G401 (cell line): ENCODE measurements around the gene UTP25. TPM values are rescaled to one million over a fixed set of nuclear protein-coding genes. Genes with fewer than 3 reads are reported as not detected.

ENCODE experiments used
- DNase-seq: peaks from one replicate; pipeline ENCODE4 v3.0.0-alpha.2; 2015; ENCODE audit warnings: low spot score
- in situ Hi-C: cut with HindIII; loops from 2 replicates; pipeline ENCODE4 v1.10.0; 2016; ENCODE audit warnings: low sequenced_read_pairs, mixed read lengths
- total RNA-seq: library from RNA; depleted of rRNA; stranded (reverse); fragments of >200 nt; shearing (Covaris generic); gene quantifications from 2 replicates; pipeline ENCODE4 v1.2.3, GENCODE V29; 2014

Gene UTP25
- total RNA-seq, 1 experiment from 2014 or later, result 13.5 TPM

- no peak for DNase-seq
- in situ Hi-C loops, result no loop called here
These were observed 24.2 kb upstream of the UTP25 start for GRCh38 chr1:209803568-209803967.

- DNase-seq, result no peak
- in situ Hi-C loops, result no loop called here
These were observed 22.4 kb upstream of the UTP25 start for GRCh38 chr1:209805341-209805781.

- in situ Hi-C loops, result no loop called here
- DNase-seq, result peak; percentile 74
These were observed 21.7 kb upstream of the UTP25 start, which contains the start of gene IRF6 for GRCh38 chr1:209805875-209806760. IRF6 (minus strand) TSS chr1:209806142; CDS start chr1:209801413, 4,729 bp downstream.

GRCh38 chr1:209807509-209807908, 20.3 kb upstream of the UTP25 start:
- in situ Hi-C loops, result no loop called here
- DNase-seq, result no peak

GRCh38 chr1:209808059-209808581, 19.7 kb upstream of the UTP25 start:
- DNase-seq, result no peak
- in situ Hi-C loops, result no loop called here

- in situ Hi-C loops, result no loop called here
- no peak for DNase-seq
These were observed 18.2 kb upstream of the UTP25 start for GRCh38 chr1:209809611-209810010.

GRCh38 chr1:209810783-209811182, 17.0 kb upstream of the UTP25 start:
- in situ Hi-C loops, result no loop called here
- no peak for DNase-seq

GRCh38 chr1:209813902-209814301, 13.9 kb upstream of the UTP25 start:
- in situ Hi-C loops, result no loop called here
- DNase-seq, result no peak

GRCh38 chr1:209815490-209815889, 12.3 kb upstream of the UTP25 start:
- in situ Hi-C loops, result no loop called here
- DNase-seq, result no peak

GRCh38 chr1:209815931-209816341, 11.8 kb upstream of the UTP25 start:
- no peak for DNase-seq
- in situ Hi-C loops, result no loop called here

GRCh38 chr1:209816923-209817322, 10.8 kb upstream of the UTP25 start:
- no peak for DNase-seq
- in situ Hi-C loops, result no loop called here

GRCh38 chr1:209817691-209818090, 10.1 kb upstream of the UTP25 start:
- no peak for DNase-seq
- in situ Hi-C loops, result no loop called here

- in situ Hi-C loops, result no loop called here
- DNase-seq, result no peak
These were observed 8.7 kb upstream of the UTP25 start for GRCh38 chr1:209819058-209819457.

- in situ Hi-C loops, result no loop called here
- DNase-seq, result no peak
These were observed 6.8 kb upstream of the UTP25 start for GRCh38 chr1:209820986-209821385.

GRCh38 chr1:209822706-209823105, 5.1 kb upstream of the UTP25 start:
- in situ Hi-C loops, result no loop called here
- no peak for DNase-seq

GRCh38 chr1:209823143-209824041, 4.4 kb upstream of the UTP25 start:
- in situ Hi-C loops, result no loop called here
- peak; percentile 81 for DNase-seq

GRCh38 chr1:209825591-209826434, 2.0 kb upstream of the UTP25 start:
- in situ Hi-C loops, result loop anchor here (25.0 kb wide), 1 partner anchor 536 kb away; no protein-coding TSS in a partner anchor
- no peak for DNase-seq

GRCh38 chr1:209829716-209830115, 1.9 kb downstream of the UTP25 start:
- no peak for DNase-seq
- in situ Hi-C loops, result loop anchor here (25.0 kb wide), 1 partner anchor 533 kb away; no protein-coding TSS in a partner anchor

- DNase-seq, result no peak
- in situ Hi-C loops, result loop anchor here (25.0 kb wide), 1 partner anchor 532 kb away; no protein-coding TSS in a partner anchor
These were observed 3.0 kb downstream of the UTP25 start for GRCh38 chr1:209830722-209831121.
